Bronchial epithelial cell (primary cell): ENCODE data around the gene MCC. TPM values are rescaled to one million over a fixed set of nuclear protein-coding genes. Genes with fewer than 3 reads are reported as not detected.

ENCODE experiments used
- DNase-seq: peaks from one replicate; pipeline ENCODE4 v3.0.0-alpha.2; 2010; ENCODE audit warnings: low read depth
- FAIRE-seq: peaks from 2 replicates; lab custom pipeline; 2011; peaks lifted over from hg19 to GRCh38; lab: Jason Lieb, UNC
- H3K27me3 ChIP-seq: 2 replicates; pipeline ENCODE4 v1.5.1; 2011; ENCODE audit warnings: low read length; ENCODE audit not compliant: control insufficient read depth, insufficient read depth
- H3K36me3 ChIP-seq: 2 replicates; pipeline ENCODE4 v1.5.1; 2011; ENCODE audit warnings: low read length; ENCODE audit not compliant: control insufficient read depth, insufficient read depth
- H3K4me3 ChIP-seq: 2 replicates; pipeline ENCODE4 v1.5.1; 2011; ENCODE audit warnings: mild to moderate bottlenecking, low read depth, low read length, control low read depth
- total RNA-seq: library from RNA; depleted of rRNA; stranded (reverse); fragments of >200 nt; gene quantifications from 2 replicates; pipeline ENCODE4 v1.2.1, GENCODE V29; 2014
- TF ChIP-seq, protein P1 (sequence below): IDR thresholded peaks from 2 replicates; pipeline ENCODE4 v1.5.1; 2011; ENCODE audit warnings: mild to moderate bottlenecking, moderate library complexity, low read length, control low read depth, inconsistent platforms; ENCODE audit not compliant: insufficient read depth, severe bottlenecking

MCC gene
- total RNA-seq, 1 donor from 2014 or later = 43.2 TPM

DNA sequence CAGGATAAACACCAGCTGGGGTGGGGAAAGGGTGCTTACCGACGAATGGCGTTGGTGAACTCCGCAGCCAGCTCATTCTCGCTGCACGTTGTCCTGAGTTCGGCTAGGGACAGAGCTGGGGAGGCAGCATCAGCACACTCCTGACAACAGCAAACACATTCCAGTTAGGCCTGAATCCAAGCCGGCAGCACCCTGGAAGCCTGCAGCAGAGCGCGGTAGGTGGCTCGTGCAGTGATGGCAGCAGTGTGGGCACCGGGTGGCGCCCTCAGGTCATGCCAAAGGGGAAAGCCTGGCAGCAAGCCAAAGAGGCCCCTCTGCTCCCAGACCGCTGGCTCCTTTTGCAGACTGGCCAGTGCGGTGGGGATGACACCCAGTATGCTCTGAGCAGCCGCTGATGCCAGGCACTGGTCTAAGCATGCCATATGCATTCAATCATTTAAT lies 444.7 kb downstream of the MCC start:
- TF ChIP-seq, protein P1, sequence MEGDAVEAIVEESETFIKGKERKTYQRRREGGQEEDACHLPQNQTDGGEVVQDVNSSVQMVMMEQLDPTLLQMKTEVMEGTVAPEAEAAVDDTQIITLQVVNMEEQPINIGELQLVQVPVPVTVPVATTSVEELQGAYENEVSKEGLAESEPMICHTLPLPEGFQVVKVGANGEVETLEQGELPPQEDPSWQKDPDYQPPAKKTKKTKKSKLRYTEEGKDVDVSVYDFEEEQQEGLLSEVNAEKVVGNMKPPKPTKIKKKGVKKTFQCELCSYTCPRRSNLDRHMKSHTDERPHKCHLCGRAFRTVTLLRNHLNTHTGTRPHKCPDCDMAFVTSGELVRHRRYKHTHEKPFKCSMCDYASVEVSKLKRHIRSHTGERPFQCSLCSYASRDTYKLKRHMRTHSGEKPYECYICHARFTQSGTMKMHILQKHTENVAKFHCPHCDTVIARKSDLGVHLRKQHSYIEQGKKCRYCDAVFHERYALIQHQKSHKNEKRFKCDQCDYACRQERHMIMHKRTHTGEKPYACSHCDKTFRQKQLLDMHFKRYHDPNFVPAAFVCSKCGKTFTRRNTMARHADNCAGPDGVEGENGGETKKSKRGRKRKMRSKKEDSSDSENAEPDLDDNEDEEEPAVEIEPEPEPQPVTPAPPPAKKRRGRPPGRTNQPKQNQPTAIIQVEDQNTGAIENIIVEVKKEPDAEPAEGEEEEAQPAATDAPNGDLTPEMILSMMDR = peak; percentile 10
- no peak for FAIRE-seq

DNA sequence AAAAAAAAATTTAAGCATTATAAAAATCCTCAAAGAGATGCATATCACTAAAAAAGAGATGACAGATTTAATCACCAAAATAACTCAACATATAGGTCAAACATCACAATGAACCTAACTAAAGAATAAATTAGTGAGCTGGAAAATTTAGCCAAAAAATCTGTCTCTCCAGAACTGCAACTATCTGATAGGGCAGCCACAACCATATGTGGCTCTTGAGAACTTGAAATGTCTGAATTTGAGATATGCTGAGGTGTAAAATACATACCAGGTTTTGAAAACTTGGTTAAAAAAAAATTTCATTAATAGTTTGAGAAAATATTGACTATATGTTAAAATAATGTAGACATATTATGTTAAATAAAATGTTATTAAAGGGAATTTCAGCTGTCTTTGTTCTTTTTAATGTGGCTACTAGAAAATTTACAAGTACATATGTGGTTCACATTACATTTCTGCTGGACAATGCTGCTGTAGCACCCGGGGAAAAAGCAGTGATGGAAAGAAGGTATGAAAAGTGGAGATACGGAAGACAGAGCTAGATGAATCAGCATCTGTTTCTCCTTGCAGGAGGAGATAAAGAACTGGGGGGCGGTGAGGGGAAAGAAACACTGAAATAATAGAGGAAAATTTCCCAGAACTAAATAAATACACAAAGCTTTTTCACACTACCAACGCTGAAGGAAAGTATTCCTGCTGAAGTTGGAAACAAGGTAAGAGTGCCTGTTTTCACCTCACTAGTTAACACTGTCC lies 445.6 kb downstream of the MCC start:
- H3K4me3 ChIP-seq = no peak overlapping the region
- no peaks in the 10 kb centered on the region for H3K27me3 ChIP-seq
- H3K36me3 ChIP-seq = peaks cover 19% of the 10 kb centered on the region
- no peak for FAIRE-seq
- no peak for DNase-seq
- TF ChIP-seq, protein P1 = no peak

More for the DNA sequence above, 444.7 kb downstream of the MCC start:
- H3K27me3 ChIP-seq = no peaks in the 10 kb centered on the region
- no peak overlapping the region for H3K4me3 ChIP-seq
- no peak for DNase-seq
- peaks cover 20% of the 10 kb centered on the region for H3K36me3 ChIP-seq

DNA sequence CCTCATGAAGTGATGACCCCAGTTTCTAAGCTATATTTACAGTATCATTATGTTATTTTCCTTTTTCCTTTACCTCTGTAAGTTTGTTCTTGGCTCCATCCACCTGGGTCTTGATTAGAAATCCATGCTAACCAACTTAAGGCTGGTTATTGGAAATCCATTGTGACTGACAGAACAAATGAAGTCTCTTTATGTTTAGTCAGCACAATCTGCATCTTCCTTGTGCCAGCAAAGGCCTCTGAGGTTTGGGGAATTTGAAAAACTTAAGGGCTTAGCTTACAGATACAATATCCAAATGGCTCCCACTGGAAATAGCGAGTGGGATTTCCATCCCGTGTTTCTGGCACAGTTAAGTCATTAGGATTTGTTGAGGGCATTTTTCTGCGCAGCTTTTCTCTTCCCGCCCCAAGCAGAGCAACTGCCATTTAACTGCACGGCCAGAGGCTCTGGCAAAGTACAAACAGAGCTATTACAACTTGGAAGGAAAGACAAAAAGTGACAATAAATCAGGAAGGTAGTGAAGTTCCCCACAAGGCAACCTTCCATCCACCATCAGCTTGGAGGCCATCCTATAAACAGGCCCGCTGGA lies 447.5 kb downstream of the MCC start:
- H3K36me3 ChIP-seq = peaks cover 27% of the 10 kb centered on the region
- H3K27me3 ChIP-seq = no peaks in the 10 kb centered on the region
- TF ChIP-seq, protein P1 = no peak
- no peak for FAIRE-seq
- H3K4me3 ChIP-seq = no peak overlapping the region
- DNase-seq = no peak

DNA sequence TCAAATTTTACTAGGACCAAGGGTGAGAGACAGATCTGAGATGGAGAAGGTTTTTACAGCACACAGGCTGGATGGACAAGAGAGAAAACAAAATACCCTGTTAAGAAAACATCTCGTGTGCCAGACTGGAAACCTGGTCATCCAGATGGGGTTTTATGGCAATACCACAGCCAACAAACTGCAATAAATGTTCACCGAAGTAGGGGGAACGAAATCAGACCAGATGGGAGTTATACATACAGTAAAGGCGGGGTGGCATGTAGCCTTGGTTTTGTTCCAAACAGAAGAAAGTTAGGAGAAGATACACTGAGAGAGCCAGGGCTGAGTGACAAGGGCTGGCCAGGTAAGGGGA lies 448.3 kb downstream of the MCC start:
- FAIRE-seq = no peak
- Histone ChIP-seq H3K4me3 (no peak overlapping the region), H3K27me3 (no peaks in the 10 kb centered on the region), H3K36me3 (peaks cover 29% of the 10 kb centered on the region)
- no peak for DNase-seq
- TF ChIP-seq, protein P1 = no peak

DNA sequence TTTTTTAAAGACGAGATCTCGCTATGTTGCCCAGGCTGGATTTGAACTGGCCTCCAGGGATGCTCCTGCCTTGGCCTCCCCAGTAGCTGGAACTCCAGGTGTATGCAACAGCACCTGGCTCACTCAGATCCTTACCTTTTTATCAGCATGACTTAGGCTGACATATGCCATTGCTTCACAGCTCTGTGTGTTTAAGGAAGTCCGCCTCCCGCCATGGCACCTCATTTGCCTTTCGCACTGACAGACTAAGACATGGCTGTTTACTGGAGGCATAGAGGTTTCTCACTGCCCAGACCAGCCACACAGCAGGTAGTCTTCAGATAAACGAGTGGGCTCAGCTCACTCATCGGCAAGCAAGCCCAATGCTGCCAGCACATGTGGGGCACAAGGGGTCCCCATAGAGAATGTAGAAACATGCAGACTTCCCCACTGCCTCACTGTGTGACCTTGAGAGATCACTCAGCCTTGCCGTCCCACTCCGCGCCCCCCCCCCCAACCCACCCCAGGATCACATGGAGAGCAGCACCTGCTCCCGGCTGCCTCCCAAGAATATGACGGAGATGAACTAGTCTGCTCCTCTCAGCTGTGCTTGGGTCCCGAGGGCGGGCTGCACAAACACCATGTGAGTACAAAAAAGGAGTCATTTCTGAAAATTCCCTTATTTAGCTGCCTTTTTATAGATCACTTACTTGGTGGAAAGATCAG lies 448.9 kb downstream of the MCC start:
- FAIRE-seq = no peak
- no peak for DNase-seq
- peaks cover 32% of the 10 kb centered on the region for H3K36me3 ChIP-seq

More for the DNA sequence above, 448.9 kb downstream of the MCC start:
- no peak overlapping the region for H3K4me3 ChIP-seq
- no peaks in the 10 kb centered on the region for H3K27me3 ChIP-seq
- TF ChIP-seq, protein P1 = no peak
